ENCODE results near the gene TOP2A. TPM values are rescaled to one million over a fixed set of nuclear protein-coding genes. Genes with fewer than 3 reads are reported as not detected.

Gene TOP2A
- total RNA-seq, 4 donors from 2014 or later, result 0.26 to 145 (median 1.9) TPM; not detected in 1

DNA sequence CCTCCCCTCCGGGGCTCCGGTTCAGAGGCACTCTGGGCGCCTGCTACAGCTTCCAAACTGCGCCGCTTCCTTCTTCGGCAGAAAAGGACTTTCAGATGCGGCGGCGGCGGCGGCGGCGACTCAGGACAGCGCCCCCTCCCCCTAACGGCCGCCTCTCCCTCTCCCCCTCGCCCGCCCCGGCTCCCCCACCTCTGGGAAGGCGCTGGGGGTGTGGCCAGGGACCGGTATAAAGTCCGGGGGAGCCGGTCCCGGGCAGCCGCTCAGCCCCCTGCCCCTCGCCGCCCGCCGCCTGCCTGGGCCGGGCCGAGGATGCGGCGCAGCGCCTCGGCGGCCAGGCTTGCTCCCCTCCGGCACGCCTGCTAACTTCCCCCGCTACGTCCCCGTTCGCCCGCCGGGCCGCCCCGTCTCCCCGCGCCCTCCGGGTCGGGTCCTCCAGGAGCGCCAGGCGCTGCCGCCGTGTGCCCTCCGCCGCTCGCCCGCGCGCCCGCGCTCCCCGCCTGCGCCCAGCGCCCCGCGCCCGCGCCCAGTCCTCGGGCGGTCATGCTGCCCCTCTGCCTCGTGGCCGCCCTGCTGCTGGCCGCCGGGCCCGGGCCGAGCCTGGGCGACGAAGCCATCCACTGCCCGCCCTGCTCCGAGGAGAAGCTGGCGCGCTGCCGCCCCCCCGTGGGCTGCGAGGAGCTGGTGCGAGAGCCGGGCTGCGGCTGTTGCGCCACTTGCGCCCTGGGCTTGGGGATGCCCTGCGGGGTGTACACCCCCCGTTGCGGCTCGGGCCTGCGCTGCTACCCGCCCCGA is 25.7 kb upstream of the TOP2A start, which contains the start of gene IGFBP4:
Gene IGFBP4, plus strand, starts transcription at position 255 of the 792 bp plus-strand sequence. Its CDS starts 286 bp downstream, at position 541.
- peak within 1 kb of the TSS; percentile 94 to 97 for H3K27ac ChIP-seq
- no peaks in the 10 kb centered on the region for H3K9me3 ChIP-seq
- TF ChIP-seq POLR2A (IDR thresholded peaks at IDR 0.05), result peak; percentile 65 to 98
- TF ChIP-seq CTCF (IDR thresholded peaks at IDR 0.05), result peak; percentile 22 to 42 (median 28)
- peaks cover 0 to 11% of the 10 kb centered on the region in 2 donors for H3K4me1 ChIP-seq
- DNase-seq, result peak; percentile 88 to 91
- intact Hi-C loops (cut with DNase I; ENCODE audit: low total_unique reads), result loop anchor here (5.0 kb wide), 2 partner anchors 34 to 89 kb away; no protein-coding TSS in a partner anchor
- H3K4me3 ChIP-seq, result peak within 1 kb of the TSS; percentile 56 to 87
- H3K36me3 ChIP-seq, result no peaks in the 10 kb centered on the region
- H3K27me3 ChIP-seq, result no peaks in the 10 kb centered on the region

DNA sequence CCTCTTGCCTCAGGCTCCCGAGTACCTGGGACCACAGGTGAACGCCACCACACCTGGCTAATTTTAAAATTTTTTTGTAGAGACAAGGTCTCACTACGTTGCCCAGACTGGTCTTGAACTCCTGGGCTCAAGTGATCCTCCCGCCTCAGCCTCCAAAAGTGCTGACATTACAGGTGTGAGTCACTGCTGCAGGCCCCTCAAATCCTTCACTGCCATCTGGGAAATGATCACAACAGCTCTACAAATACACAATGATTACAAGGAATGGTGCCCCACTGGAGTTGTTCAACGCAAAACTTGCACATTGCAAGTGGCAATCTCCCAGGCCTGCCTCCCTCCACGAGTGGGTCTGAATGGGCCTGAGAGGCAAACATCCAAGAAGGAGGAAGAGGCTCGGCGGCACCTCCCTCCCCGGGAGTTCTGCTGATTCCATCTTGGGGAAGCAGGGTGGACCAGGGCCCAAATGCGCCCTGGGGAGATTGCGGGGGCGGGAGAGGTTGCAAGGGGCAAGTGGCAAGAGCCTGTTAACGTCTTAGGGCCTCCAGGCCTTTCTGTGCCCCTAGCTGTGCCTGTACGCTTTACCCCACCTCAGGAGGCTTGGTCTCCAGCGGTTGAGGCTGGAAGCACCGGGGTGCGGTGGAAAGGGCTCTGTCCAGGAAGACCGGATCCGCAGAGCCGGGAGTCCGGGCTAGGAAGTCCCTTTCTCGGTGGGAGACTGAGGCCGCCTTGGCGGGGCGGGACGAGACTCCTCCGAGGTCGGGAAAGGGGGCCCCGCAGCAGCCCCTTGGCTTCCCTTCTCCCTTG is 24.9 kb upstream of the TOP2A start:
- Histone ChIP-seq H3K27me3 (no peaks in the 10 kb centered on the region), H3K4me3 (peak overlapping the region; percentile 56 to 87), H3K27ac (peak overlapping the region; percentile 94 to 97), H3K9me3 (no peaks in the 10 kb centered on the region), H3K4me1 (peaks cover 0 to 8% of the 10 kb centered on the region in 2 donors), H3K36me3 (no peaks in the 10 kb centered on the region)
- TF ChIP-seq CTCF (IDR thresholded peaks at IDR 0.05), result peak in 2 of 4 experiments; percentile 9 to 30
- TF ChIP-seq POLR2A (IDR thresholded peaks at IDR 0.05), result no peak
- intact Hi-C loops (cut with DNase I; ENCODE audit: low total_unique reads), result loop anchor here (5.0 kb wide), 2 partner anchors 35 to 90 kb away; no protein-coding TSS in a partner anchor
- peak; percentile 66 to 70 for DNase-seq

GRCh38 chr17:40440166-40440565 is 22.5 kb upstream of the TOP2A start:
- no peak overlapping the region for H3K27ac ChIP-seq
- H3K4me3 ChIP-seq, result no peak overlapping the region
- TF ChIP-seq CTCF (IDR thresholded peaks at IDR 0.05), result no peak
- TF ChIP-seq POLR2A (IDR thresholded peaks at IDR 0.05), result no peak
- H3K4me1 ChIP-seq, result peaks cover 0 to 8% of the 10 kb centered on the region in 2 donors
- H3K9me3 ChIP-seq, result no peaks in the 10 kb centered on the region
- no peak for DNase-seq
- no peaks in the 10 kb centered on the region for H3K36me3 ChIP-seq
- intact Hi-C loops (cut with DNase I; ENCODE audit: low total_unique reads), result loop anchor here (2.0 to 5.0 kb wide), 3 partner anchors 37 to 121 kb away; no protein-coding TSS in a partner anchor
- H3K27me3 ChIP-seq, result no peaks in the 10 kb centered on the region

GRCh38 chr17:40437095-40437732 is 19.5 kb upstream of the TOP2A start:
- Histone ChIP-seq H3K36me3 (no peaks in the 10 kb centered on the region), H3K27me3 (no peaks in the 10 kb centered on the region), H3K4me1 (peaks cover 2 to 4% of the 10 kb centered on the region in 2 donors), H3K4me3 (no peak overlapping the region), H3K9me3 (no peaks in the 10 kb centered on the region), H3K27ac (no peak overlapping the region)
- no peak for DNase-seq
- intact Hi-C loops (cut with DNase I; ENCODE audit: low total_unique reads), result no loop called here
- no peak for TF ChIP-seq CTCF (IDR thresholded peaks at IDR 0.05)
- TF ChIP-seq POLR2A (IDR thresholded peaks at IDR 0.05), result no peak
